B cell (primary cell): ENCODE measurements around the gene PTPRN2. TPM values are rescaled to one million over a fixed set of nuclear protein-coding genes. Genes with fewer than 3 reads are reported as not detected.

Experiments
- ATAC-seq: fragments of 200-7000 bp; cut with Tn5 transposase; one replicate; pipeline ENCODE4 v1.10.0; 2021; ENCODE audit warnings: low read depth, mild to moderate bottlenecking, moderate number of reproducible peaks, moderate library complexity
- CTCF ChIA-PET: fragments of 350-600 bp; sonication (Branson Sonifier 250); formaldehyde crosslinking; loops from one replicate; lab custom pipeline; 2021; ENCODE audit warnings: antibody characterized with exemption, inconsistent platforms; lab: Charles Lee
- POLR2A ChIA-PET: fragments of 350-600 bp; sonication (Branson Sonifier 250); formaldehyde crosslinking; loops from one replicate; lab custom pipeline; 2021; ENCODE audit warnings: antibody characterized with exemption; lab: Charles Lee
- DNase-seq: peaks from one replicate; pipeline ENCODE4 v3.0.0; 2013
- H2AFZ ChIP-seq: 2 replicates; pipeline ENCODE4 v1.6.1; 2012; ENCODE audit warnings: mild to moderate bottlenecking, low read depth, low read length; ENCODE audit not compliant: insufficient read depth, poor library complexity, severe bottlenecking
- H3K27ac ChIP-seq, 2 donors: 1 replicate in 1 of 2; 2 replicates in 1 of 2; pipeline ENCODE4 v1.5.1; 2012 to 2013; ENCODE audit warnings: low read length in 2 of 2, mild to moderate bottlenecking in 2 of 2, moderate library complexity in 1 of 2
- H3K27me3 ChIP-seq, 4 experiments: fragments of 200-600 bp in 1 of 4; sonication (generic) in 1 of 4; replicated peaks in 1 of 4; 1 replicate in 2 of 4; 2 replicates in 2 of 4; pipeline versions ENCODE4 v1.6.1 to v1.7.0; 2013 to 2016; ENCODE audit warnings: low read length in 3 of 4, mild to moderate bottlenecking in 2 of 4, mixed read lengths in 1 of 4, moderate library complexity in 1 of 4; ENCODE audit not compliant: insufficient read depth in 4 of 4, control insufficient read depth in 3 of 4; ENCODE audit errors: control extremely low read depth in 1 of 4
- H3K36me3 ChIP-seq, 2 experiments: replicated peaks in 1 of 2; 1 replicate in 1 of 2; 2 replicates in 1 of 2; pipeline versions ENCODE4 v1.6.1 to v1.7.1; 2013; ENCODE audit warnings: low read length in 1 of 2; ENCODE audit not compliant: insufficient read depth in 2 of 2, control insufficient read depth in 1 of 2; ENCODE audit errors: control extremely low read depth in 1 of 2, extremely low read depth in 1 of 2
- H3K4me1 ChIP-seq, 2 donors: fragments of 200-600 bp in 1 of 2; sonication (generic) in 1 of 2; 1 replicate in 1 of 2; 2 replicates in 1 of 2; pipeline versions ENCODE4 v1.5.1 to v1.6.1; 2013 to 2017; ENCODE audit warnings: low read length in 2 of 2; ENCODE audit not compliant: control insufficient read depth in 2 of 2, insufficient read depth in 2 of 2
- H3K4me2 ChIP-seq: replicated peaks from 2 replicates; pipeline ENCODE3; 2012; ENCODE audit warnings: mild to moderate bottlenecking, low read depth, low read length; ENCODE audit not compliant: poor library complexity, severe bottlenecking
- H3K4me3 ChIP-seq, 5 experiments: fragments of 200-600 bp in 1 of 5; sonication (generic) in 1 of 5; 1 replicate in 3 of 5; 2 replicates in 2 of 5; pipeline versions ENCODE4 v1.5.1 to v1.7.0; 2011 to 2016; ENCODE audit warnings: low read length in 4 of 5, mild to moderate bottlenecking in 4 of 5, low read depth in 2 of 5, control low read depth in 1 of 5, moderate library complexity in 1 of 5; ENCODE audit not compliant: insufficient read depth in 1 of 5; ENCODE audit errors: control extremely low read depth in 1 of 5, extremely low read depth in 1 of 5
- H3K79me2 ChIP-seq: fragments of 200-600 bp; sonication (generic); one replicate; pipeline ENCODE4 v1.6.0; 2016; ENCODE audit warnings: low read length; ENCODE audit not compliant: control insufficient read depth, insufficient read depth
- H3K9ac ChIP-seq: fragments of 200-600 bp; sonication (generic); 2 replicates; pipeline ENCODE4 v1.6.1; 2017; ENCODE audit warnings: mild to moderate bottlenecking, low read length, moderate library complexity
- H3K9me3 ChIP-seq, 3 donors: one replicate each; pipeline versions ENCODE4 v1.6.1 to v1.7.1; 2013; ENCODE audit warnings: low read length in 2 of 3; ENCODE audit not compliant: control insufficient read depth in 2 of 3, insufficient read depth in 1 of 3; ENCODE audit errors: control extremely low read depth in 1 of 3
- H4K20me1 ChIP-seq: 2 replicates; pipeline ENCODE4 v1.6.0; 2012; ENCODE audit warnings: mild to moderate bottlenecking, low read length; ENCODE audit not compliant: insufficient read depth, control insufficient read depth, poor library complexity, severe bottlenecking
- H3K27ac Mint-ChIP-seq: one replicate; pipeline ENCODE4 v1.8.0; 2021; ENCODE audit warnings: mixed read lengths
- H3K27me3 Mint-ChIP-seq: one replicate; pipeline ENCODE4 v1.8.0; 2021; ENCODE audit warnings: mixed read lengths
- H3K4me1 Mint-ChIP-seq: one replicate; pipeline ENCODE4 v1.8.0; 2021; ENCODE audit warnings: mixed read lengths
- H3K4me3 Mint-ChIP-seq: one replicate; pipeline ENCODE4 v1.8.0; 2021; ENCODE audit warnings: mixed read lengths
- H3K9me3 Mint-ChIP-seq: one replicate; pipeline ENCODE4 v1.8.0; 2022; ENCODE audit warnings: mixed read lengths; ENCODE audit not compliant: insufficient read depth
- CTCF ChIP-seq: fragments of 200-600 bp; IDR thresholded peaks from one replicate; pipeline ENCODE4 v1.8.0; 2022; ENCODE audit warnings: antibody characterized with exemption, mild to moderate bottlenecking
- EZH2 ChIP-seq: IDR thresholded peaks from 2 replicates; pipeline ENCODE4 v1.6.1; 2012; ENCODE audit warnings: borderline replicate concordance, low read depth, mild to moderate bottlenecking, moderate library complexity, low read length; ENCODE audit not compliant: insufficient read depth, poor library complexity, severe bottlenecking
- WGBS: methylation state at CpG from one replicate; pipeline ENCODE4 v1.1.5; 2013; ENCODE audit warnings: missing lambda C conversion rate; ENCODE audit not compliant: insufficient coverage; 5-methylcytosine and 5-hydroxymethylcytosine counted together
- intact Hi-C: fragments of 100-400 bp; cut with micrococcal nuclease; formaldehyde crosslinking; loops from one replicate; pipeline ENCODE4 v1.10.0; 2022
- polyA plus RNA-seq: library from polyadenylated mRNA; depleted of rRNA; stranded (reverse); fragments of >200 nt; gene quantifications from 2 replicates; pipeline ENCODE4 v1.2.3, GENCODE V29; 2012
- total RNA-seq, 2 donors: library from RNA; stranded (reverse); fragments of 120-200 nt in 1 of 2; gene quantifications; 1 replicate in 1 of 2; 2 replicates in 1 of 2; pipeline versions ENCODE4 v1.2.3 to v1.2.4, GENCODE V29; 2013 to 2022

PTPRN2 gene
- total and polyA plus RNA-seq, 2 donors (not counting 1 experiment from before 2014, with no cell fraction given), result 2.0 to 5.0 TPM

- H3K4me1 Mint-ChIP-seq, result no peaks in the 10 kb centered on the region
- Histone ChIP-seq H3K4me2 (no peak overlapping the region), H3K9ac (no peak overlapping the region), H3K9me3 (peaks cover 0 to 2% (median 0%) of the 10 kb centered on the region in 3 donors), H2AFZ (no peak overlapping the region), H3K4me3 (no peak overlapping the region), H3K27me3 (no peaks in the 10 kb centered on the region), H3K4me1 (no peaks in the 10 kb centered on the region), H3K36me3 (no peaks in the 10 kb centered on the region), H3K27ac (no peak overlapping the region), H4K20me1 (no peaks in the 10 kb centered on the region), H3K79me2 (no peaks in the 10 kb centered on the region)
- no peaks in the 10 kb centered on the region for H3K9me3 Mint-ChIP-seq
- DNase-seq (no peak), ATAC-seq (no peak)
- 93% methylated on average over 5 of the region's 8 CpGs for WGBS
- H3K27ac Mint-ChIP-seq, result no peak overlapping the region
- ChIA-PET CTCF (no interaction called here), POLR2A (no interaction called here)
- intact Hi-C loops, result no loop called here
- H3K27me3 Mint-ChIP-seq, result no peaks in the 10 kb centered on the region
- H3K4me3 Mint-ChIP-seq, result no peak overlapping the region
- TF ChIP-seq CTCF (no peak), EZH2 (no peak)
Observed at GRCh38 chr7:157739031-157739430, 848.6 kb downstream of the PTPRN2 start.

GRCh38 chr7:157738066-157738460, 849.6 kb downstream of the PTPRN2 start:
- peaks cover 0 to 2% (median 0%) of the 10 kb centered on the region in 3 donors for H3K9me3 ChIP-seq
- no peaks in the 10 kb centered on the region for H3K9me3 Mint-ChIP-seq
- no peak overlapping the region for H3K4me3 Mint-ChIP-seq
- H3K27ac Mint-ChIP-seq, result no peak overlapping the region
- no peak overlapping the region for H3K9ac ChIP-seq
- POLR2A ChIA-PET, result no interaction called here
- H3K36me3 ChIP-seq, result no peaks in the 10 kb centered on the region
- peak overlapping the region; percentile 16 for H2AFZ ChIP-seq
- DNase-seq (no peak), ATAC-seq (no peak)
- no peaks in the 10 kb centered on the region for H3K79me2 ChIP-seq
- intact Hi-C loops, result no loop called here
- no peak overlapping the region for H3K4me2 ChIP-seq
- CTCF ChIA-PET, result no interaction called here
- no peak overlapping the region for H3K27ac ChIP-seq
- WGBS, result 15% methylated on average over 7 of the region's 11 CpGs
- no peaks in the 10 kb centered on the region for H4K20me1 ChIP-seq
- no peaks in the 10 kb centered on the region for H3K4me1 Mint-ChIP-seq
- H3K27me3 ChIP-seq, result no peaks in the 10 kb centered on the region
- TF ChIP-seq EZH2 (no peak), CTCF (no peak)
- no peak overlapping the region for H3K4me3 ChIP-seq
- H3K27me3 Mint-ChIP-seq, result no peaks in the 10 kb centered on the region
- H3K4me1 ChIP-seq, result no peaks in the 10 kb centered on the region
